GM21360 (cell line): ENCODE measurements around the gene FOLR3.
"Not testable (repeated sequence)": the region's sequence is repeated elsewhere in the genome, so short reads cannot be mapped to it uniquely, and the experiment has no call there.

Source experiments
- ATAC-seq: cut with Tn5 transposase; IDR thresholded peaks from one replicate; pipeline ENCODE4 v1.9.1; 2021; ENCODE audit warnings: mild to moderate bottlenecking, moderate library complexity; ENCODE audit not compliant: unreplicated experiment

FOLR3 gene

GRCh38 chr11:72160319-72160718 lies 24.8 kb downstream of the FOLR3 start:
- ATAC-seq, result no peak

GRCh38 chr11:72162891-72163492 lies 27.5 kb downstream of the FOLR3 start:
- ATAC-seq, result no peak

- not testable (repeated sequence) for ATAC-seq
Measured at GRCh38 chr11:72164187-72164586, 28.7 kb downstream of the FOLR3 start.

- not testable (repeated sequence) for ATAC-seq
Measured at GRCh38 chr11:72169046-72169555, 33.6 kb downstream of the FOLR3 start.

GRCh38 chr11:72169754-72170153 lies 34.2 kb downstream of the FOLR3 start:
- ATAC-seq, result not testable (repeated sequence)

- not testable (repeated sequence) for ATAC-seq
Measured at GRCh38 chr11:72172043-72172442, 36.5 kb downstream of the FOLR3 start.

- no peak for ATAC-seq
Measured at GRCh38 chr11:72173291-72173690, 37.8 kb downstream of the FOLR3 start.

- ATAC-seq, result no peak
Measured at GRCh38 chr11:72174302-72175070, 39.0 kb downstream of the FOLR3 start.

- no peak for ATAC-seq
Measured at GRCh38 chr11:72177656-72178055, 42.1 kb downstream of the FOLR3 start.

GRCh38 chr11:72179049-72179803 lies 43.7 kb downstream of the FOLR3 start:
- no peak for ATAC-seq

- no peak for ATAC-seq
Measured at GRCh38 chr11:72179804-72180396, 44.4 kb downstream of the FOLR3 start.

- ATAC-seq, result not testable (repeated sequence)
Measured at GRCh38 chr11:72180892-72181552, 45.5 kb downstream of the FOLR3 start.

GRCh38 chr11:72181553-72181958 lies 46.0 kb downstream of the FOLR3 start:
- not testable (repeated sequence) for ATAC-seq

- ATAC-seq, result no peak
Measured at GRCh38 chr11:72188267-72188666, 52.7 kb downstream of the FOLR3 start.
